ENCODE data around the gene ZNF320. TPM values are rescaled to one million over a fixed set of nuclear protein-coding genes. Genes with fewer than 3 reads are reported as not detected.
"Not testable (repeated sequence)": the region's sequence is repeated elsewhere in the genome, so short reads cannot be mapped to it uniquely, and the experiment has no call there.

ZNF320 gene
- total and polyA plus RNA-seq, 10 of the 15 experiments (the other 5 are each of a cell fraction or from before 2014, with no cell fraction given): 0.48 to 9.3 (median 1.3) TPM

GRCh38 chr19:52871466-52871865 is 26.0 kb downstream of the ZNF320 start:
- Histone ChIP-seq H3K27ac (ENCODE audit: control insufficient read depth, insufficient read depth) (no peak overlapping the region), H3K4me3 (no peak overlapping the region), H4K20me1 (ENCODE audit: control insufficient read depth, insufficient read depth) (no peaks in the 10 kb centered on the region), H3K27me3 (replicated peaks in 1 of 2; ENCODE audit: control insufficient read depth in 2 of 2, insufficient read depth in 2 of 2, low read length in 1 of 2) (no peaks in the 10 kb centered on the region), H3K36me3 (ENCODE audit: control insufficient read depth in 2 of 2, insufficient read depth in 2 of 2, low read length in 1 of 2) (no peaks in the 10 kb centered on the region), H2AFZ (ENCODE audit: control insufficient read depth, low read depth, low read length) (no peak overlapping the region), H3K9me3 (replicated peaks; ENCODE audit: control insufficient read depth, insufficient read depth, low read length) (no peaks in the 10 kb centered on the region; the same call in 2 of the 3 replicates), H3K9ac (ENCODE audit: control insufficient read depth, insufficient read depth, low read length) (no peak overlapping the region), H3K4me2 (ENCODE audit: control insufficient read depth, insufficient read depth) (no peak overlapping the region), H3K4me1 (ENCODE audit: control insufficient read depth, insufficient read depth, low read length) (no peaks in the 10 kb centered on the region), H3K79me2 (ENCODE audit: control insufficient read depth, insufficient read depth, low read length) (no peaks in the 10 kb centered on the region)
- DNase-seq (ENCODE audit: low read depth, low spot score) (no peak), FAIRE-seq (no peak), ATAC-seq (no peak)
- RAD21 ChIA-PET (ENCODE audit: unreplicated experiment): no interaction called here
- no TSS peak for BruUV-seq (replicated peaks)
- no peak for TF ChIP-seq RFX5 (IDR thresholded peaks at IDR 0.05; ENCODE audit: low read depth, low read length)
- TF ChIP-seq SUPT20H (IDR thresholded peaks at IDR 0.05; ENCODE audit: borderline replicate concordance, control insufficient read depth, low read depth, low read length): no peak
- no peak for TF ChIP-seq TBL1XR1 (IDR thresholded peaks at IDR 0.05; ENCODE audit: low read depth, low read length)
- TF ChIP-seq SIX5 (IDR thresholded peaks at IDR 0.05; ENCODE audit: low read depth, low read length, severe bottlenecking): no peak
- no peak for TF ChIP-seq ZNF207 (IDR thresholded peaks at IDR 0.05; ENCODE audit: borderline replicate concordance)
- no peak for TF ChIP-seq BMI1 (IDR thresholded peaks at IDR 0.05; ENCODE audit: borderline replicate concordance)
- TF ChIP-seq CHD1 (IDR thresholded peaks at IDR 0.05; ENCODE audit: low read depth, low read length): no peak
- no peak for TF ChIP-seq ATF7 (IDR thresholded peaks at IDR 0.05; ENCODE audit: low read depth)
- SMC1A ChIA-PET (ENCODE audit: uncharacterized antibody, unreplicated experiment): no interaction called here
- WGBS (ENCODE audit: insufficient coverage, insufficient replicate concordance, low lambda C conversion rate, missing lambda C conversion rate): 53% methylated on average over 3 of the region's 3 CpGs
- CTCF ChIA-PET: interaction anchor here (0.7 kb wide), 1 partner anchor 13 kb away, joined by 3 read pairs; no protein-coding TSS in a partner anchor
- intact Hi-C loops (cut with micrococcal nuclease; ENCODE audit: unreplicated experiment): no loop called here
- POLR2A ChIA-PET: no interaction called here
- in situ Hi-C loops (cut with MboI): no loop called here

- intact Hi-C loops (cut with micrococcal nuclease; ENCODE audit: unreplicated experiment); CTCF ChIA-PET; H3K36me3 ChIP-seq (ENCODE audit: control insufficient read depth in 2 of 2, insufficient read depth in 2 of 2, low read length in 1 of 2); BruUV-seq (replicated peaks); ATAC-seq; H4K20me1 ChIP-seq (ENCODE audit: control insufficient read depth, insufficient read depth); DNase-seq (ENCODE audit: low read depth, low spot score); H3K27ac ChIP-seq (ENCODE audit: control insufficient read depth, insufficient read depth); RAD21 ChIA-PET (ENCODE audit: unreplicated experiment); H3K4me1 ChIP-seq (ENCODE audit: control insufficient read depth, insufficient read depth, low read length); in situ Hi-C loops (cut with MboI); H3K27me3 ChIP-seq (replicated peaks in 1 of 2; ENCODE audit: control insufficient read depth in 2 of 2, insufficient read depth in 2 of 2, low read length in 1 of 2); SMC1A ChIA-PET (ENCODE audit: uncharacterized antibody, unreplicated experiment); POLR2A ChIA-PET; H3K4me2 ChIP-seq (ENCODE audit: control insufficient read depth, insufficient read depth); H3K4me3 ChIP-seq; FAIRE-seq; H3K79me2 ChIP-seq (ENCODE audit: control insufficient read depth, insufficient read depth, low read length); H2AFZ ChIP-seq (ENCODE audit: control insufficient read depth, low read depth, low read length); H3K9me3 ChIP-seq (replicated peaks; ENCODE audit: control insufficient read depth, insufficient read depth, low read length); H3K9ac ChIP-seq (ENCODE audit: control insufficient read depth, insufficient read depth, low read length): not testable (repeated sequence)
- WGBS (ENCODE audit: insufficient coverage, insufficient replicate concordance, low lambda C conversion rate, missing lambda C conversion rate): 96% methylated on average over 11 of the region's 11 CpGs
Observed at GRCh38 chr19:52868031-52868430, 29.4 kb downstream of the ZNF320 start.

All from GM12878 (cell line).